GM12878 (cell line): ENCODE data around the gene HMGXB3. TPM values are rescaled to one million over a fixed set of nuclear protein-coding genes. Genes with fewer than 3 reads are reported as not detected.

Experiments
- ATAC-seq: fragments of 200-7000 bp; cut with Tn5 transposase; 3 replicates; pipeline ENCODE4 v1.9.1; 2020; ENCODE audit warnings: mild to moderate bottlenecking, moderate library complexity
- BruUV-seq: library from RNA; stranded (reverse); fragments of 400-500 nt; replicated peaks from 2 replicates; lab custom pipeline; 2021; lab: Mats Ljungman, UMichigan
- CTCF ChIA-PET: fragments of 300-600 bp; sonication (Branson Sonifier 250); formaldehyde crosslinking; extraction: SDS; loops from one replicate; lab custom pipeline; 2021; ENCODE audit warnings: inconsistent platforms; lab: Yijun Ruan, JAX
- POLR2A ChIA-PET: fragments of 350-600 bp; formaldehyde crosslinking; extraction: SDS; loops from one replicate; lab custom pipeline; 2021; ENCODE audit warnings: inconsistent platforms; lab: Charles Lee
- RAD21 ChIA-PET: fragments of 300-600 bp; sonication (Branson Sonifier 250); formaldehyde crosslinking; loops from one replicate; lab custom pipeline; 2023; ENCODE audit warnings: antibody characterized with exemption; ENCODE audit not compliant: unreplicated experiment; lab: Charles Lee
- SMC1A ChIA-PET: fragments of 300-600 bp; sonication (Branson Sonifier 250); formaldehyde crosslinking; loops from one replicate; lab custom pipeline; 2023; ENCODE audit not compliant: unreplicated experiment, uncharacterized antibody; lab: Charles Lee
- DNase-seq: peaks from one replicate; pipeline ENCODE4 v3.0.0-alpha.2; 2011; ENCODE audit warnings: low read depth, low spot score
- FAIRE-seq: peaks from 3 replicates; lab custom pipeline; 2011; peaks lifted over from hg19 to GRCh38; lab: Jason Lieb, UNC
- H2AFZ ChIP-seq: 2 replicates; pipeline ENCODE4 v1.6.0; 2011; ENCODE audit warnings: low read depth, low read length, control low read depth; ENCODE audit not compliant: control insufficient read depth
- H3K27ac ChIP-seq: 2 replicates; pipeline ENCODE4 v1.5.1; 2011; ENCODE audit warnings: control low read depth; ENCODE audit not compliant: control insufficient read depth, insufficient read depth
- H3K27me3 ChIP-seq, 2 experiments: replicated peaks in 1 of 2; 2 replicates each; pipeline versions ENCODE4 v1.6.0 to v1.6.1; 2011; ENCODE audit warnings: low read length in 1 of 2; ENCODE audit not compliant: control insufficient read depth in 2 of 2, insufficient read depth in 2 of 2
- H3K36me3 ChIP-seq, 2 experiments: 2 replicates each; pipeline ENCODE4 v1.5.1; 2011; ENCODE audit warnings: low read length in 1 of 2; ENCODE audit not compliant: control insufficient read depth in 2 of 2, insufficient read depth in 2 of 2
- H3K4me1 ChIP-seq: 2 replicates; pipeline ENCODE4 v1.6.1; 2011; ENCODE audit warnings: mild to moderate bottlenecking, low read length, moderate library complexity, mixed read lengths; ENCODE audit not compliant: control insufficient read depth, insufficient read depth
- H3K4me2 ChIP-seq: 2 replicates; pipeline ENCODE4 v1.6.0; 2011; ENCODE audit warnings: control low read depth; ENCODE audit not compliant: control insufficient read depth, insufficient read depth
- H3K4me3 ChIP-seq: fragments of 200-600 bp; sonication (generic); 2 replicates; pipeline ENCODE4 v1.5.1; 2016
- H3K79me2 ChIP-seq: 2 replicates; pipeline ENCODE4 v1.6.0; 2011; ENCODE audit warnings: low read length; ENCODE audit not compliant: control insufficient read depth, insufficient read depth
- H3K9ac ChIP-seq: 2 replicates; pipeline ENCODE4 v1.8.0; 2011; ENCODE audit warnings: low read length, control low read depth, mixed read lengths; ENCODE audit not compliant: control insufficient read depth, insufficient read depth
- H3K9me3 ChIP-seq: replicated peaks from 3 replicates; pipeline ENCODE4 v1.5.1; 2011; ENCODE audit warnings: mild to moderate bottlenecking, low read length; ENCODE audit not compliant: control insufficient read depth, insufficient read depth
- H4K20me1 ChIP-seq: 2 replicates; pipeline ENCODE4 v1.6.0; 2011; ENCODE audit not compliant: control insufficient read depth, insufficient read depth
- EGR1 ChIP-seq, 2 experiments: IDR thresholded peaks; 1 replicate in 1 of 2; 2 replicates in 1 of 2; pipeline ENCODE4 v1.6.1; 2011 to 2012; ENCODE audit warnings: low read depth in 2 of 2, low read length in 2 of 2, borderline replicate concordance in 1 of 2, mild to moderate bottlenecking in 1 of 2, moderate library complexity in 1 of 2
- NKRF ChIP-seq: fragments of 450-650 bp; conservative IDR thresholded peaks from 2 replicates; pipeline ENCODE4 v1.6.1; 2017; ENCODE audit warnings: mild to moderate bottlenecking, moderate library complexity
- SREBF2 ChIP-seq: IDR thresholded peaks from 2 replicates; pipeline ENCODE4 v1.6.1; 2012; ENCODE audit warnings: mild to moderate bottlenecking, low read length
- WGBS: methylation state at CpG from one replicate; pipeline ENCODE4 v1.1.6; 2016; ENCODE audit warnings: low lambda C conversion rate; ENCODE audit not compliant: insufficient replicate concordance, insufficient coverage; ENCODE audit errors: missing lambda C conversion rate; 5-methylcytosine and 5-hydroxymethylcytosine counted together
- in situ Hi-C: fragments of 300-500 bp; cut with MboI; formaldehyde crosslinking; loops from 9 replicates; pipeline ENCODE4 v1.14.3; 2018; ENCODE audit warnings: mixed read lengths
- intact Hi-C: fragments of 100-400 bp; cut with micrococcal nuclease; formaldehyde crosslinking; loops from one replicate; pipeline ENCODE4 v1.14.2; 2022; ENCODE audit not compliant: unreplicated experiment
- polyA plus RNA-seq, 11 experiments: library from polyadenylated mRNA; depleted of rRNA in 4 of 11; unstranded in 6 of 11; stranded (reverse) in 5 of 11; fragments of >200 nt; fragmentation: Nextera tagmentation in 4 of 11; fragmentation: Illumina TruSeq in 1 of 11; extraction: Ambion mirVana in 4 of 11; extraction: Trizol in 1 of 11; gene quantifications; 1 replicate in 1 of 11; 2 replicates in 10 of 11; pipeline versions ENCODE4 v1.2.1 to v1.2.3, GENCODE V29; 2011 to 2016; ENCODE audit warnings: inconsistent platforms in 2 of 11, missing spikeins in 2 of 11, low read depth in 1 of 11
- total RNA-seq, 4 experiments: library from RNA; depleted of rRNA in 3 of 4; stranded (reverse); fragments of >200 nt in 3 of 4; fragmentation: Illumina TruSeq in 1 of 4; extraction: Trizol in 1 of 4; gene quantifications; 2 replicates each; pipeline versions ENCODE4 v1.2.1 to v1.2.3, GENCODE V29; 2013 to 2021

HMGXB3 gene
- total and polyA plus RNA-seq, 10 of the 15 experiments (the other 5 are each of a cell fraction or from before 2014, with no cell fraction given) = 1.00 to 42.2 (median 28.1) TPM

- H3K4me1 ChIP-seq = peaks cover 5% of the 10 kb centered on the region; the same call in 1 of the 2 replicates
- H3K79me2 ChIP-seq = no peaks in the 10 kb centered on the region
- POLR2A ChIA-PET = interaction anchor here (0.6 kb wide), 1 partner anchor 37 kb away, joined by 3 read pairs; no protein-coding TSS in a partner anchor
- no peak overlapping the region for H3K27ac ChIP-seq
- FAIRE-seq (no peak), DNase-seq (no peak), ATAC-seq (no peak)
- SMC1A ChIA-PET = interaction anchor here (1.1 to 1.2 kb wide), 2 partner anchors 12 to 14 kb away, joined by 3 to 4 read pairs; no protein-coding TSS in a partner anchor
- no TSS peak for BruUV-seq
- no peaks in the 10 kb centered on the region for H3K36me3 ChIP-seq
- RAD21 ChIA-PET = no interaction called here
- TF ChIP-seq NKRF (no peak), SREBF2 (no peak), EGR1 (IDR thresholded peaks at IDR 0.05; ENCODE audit: borderline replicate concordance in 1 of 2, low read depth in 2 of 2, low read length in 2 of 2) (no peak)
- no peaks in the 10 kb centered on the region for H3K9me3 ChIP-seq
- no peak overlapping the region for H2AFZ ChIP-seq
- H3K4me3 ChIP-seq = no peak overlapping the region
- no peaks in the 10 kb centered on the region; a peak in 1 of 4 replicates for H3K27me3 ChIP-seq
- no peaks in the 10 kb centered on the region for H4K20me1 ChIP-seq
- in situ Hi-C loops (no loop called here), intact Hi-C loops (no loop called here)
- H3K9ac ChIP-seq = no peak overlapping the region
- 50% methylated on average over 12 of the region's 12 CpGs for WGBS
- no peak overlapping the region for H3K4me2 ChIP-seq
- CTCF ChIA-PET = no interaction called here
Measured at GRCh38 chr5:150061538-150061995, 61.0 kb downstream of the HMGXB3 start.
